HFF-Myc (cell line): ENCODE results near the gene VSNL1.

Experiments
- DNase-seq: peaks from one replicate; pipeline ENCODE4 v3.0.0-alpha.2; 2011; ENCODE audit warnings: low read depth; ENCODE audit errors: extremely low read depth
- H3K4me3 ChIP-seq: replicated peaks from 2 replicates; pipeline ENCODE4 v1.5.1; 2011; ENCODE audit warnings: low read depth, mild to moderate bottlenecking, control low read depth, low read length
- CTCF ChIP-seq: IDR thresholded peaks from 2 replicates; pipeline ENCODE4 v1.5.1; 2012; ENCODE audit warnings: mild to moderate bottlenecking, low read depth, low read length, control low read depth; ENCODE audit errors: missing control alignments

The VSNL1 gene

GRCh38 chr2:17625446-17625845 is 85.0 kb downstream of the VSNL1 start:
- DNase-seq = no peak
- TF ChIP-seq CTCF = no peak
- H3K4me3 ChIP-seq = no peak overlapping the region

GRCh38 chr2:17626986-17627385 is 86.5 kb downstream of the VSNL1 start:
- no peak for TF ChIP-seq CTCF
- H3K4me3 ChIP-seq = no peak overlapping the region
- DNase-seq = no peak

- DNase-seq = no peak
- no peak overlapping the region for H3K4me3 ChIP-seq
- no peak for TF ChIP-seq CTCF
Measured at GRCh38 chr2:17627434-17627833, 86.9 kb downstream of the VSNL1 start.

- TF ChIP-seq CTCF = no peak
- DNase-seq = no peak
Measured at GRCh38 chr2:17628349-17629261, 88.1 kb downstream of the VSNL1 start.

GRCh38 chr2:17630089-17630488 is 89.6 kb downstream of the VSNL1 start:
- no peak for DNase-seq
- TF ChIP-seq CTCF = no peak
- no peak overlapping the region for H3K4me3 ChIP-seq

More at GRCh38 chr2:17628349-17629261, 88.1 kb downstream of the VSNL1 start:
- H3K4me3 ChIP-seq = no peak overlapping the region

DNA sequence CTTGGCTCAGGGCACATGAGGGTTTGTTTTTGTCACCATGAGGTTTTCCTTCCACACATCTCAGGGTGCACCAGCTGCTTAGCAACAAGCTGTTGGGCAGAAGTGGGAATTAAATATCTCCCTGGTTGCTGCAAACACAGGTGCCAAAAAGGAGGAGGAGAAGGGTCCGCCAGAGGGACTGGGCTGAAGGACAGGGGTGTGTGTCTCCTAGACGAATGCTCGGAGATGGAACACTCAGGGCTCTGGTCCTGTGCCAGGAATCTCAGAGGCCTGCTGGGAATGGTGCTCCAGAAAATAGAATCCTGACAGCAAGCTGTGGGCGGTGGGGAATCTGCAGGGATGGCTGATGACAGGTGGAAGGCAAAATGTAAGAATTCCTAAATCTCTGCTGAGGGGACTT is 94.5 kb downstream of the VSNL1 start:
- DNase-seq = no peak
- no peak for TF ChIP-seq CTCF

More for the DNA sequence above, 94.5 kb downstream of the VSNL1 start:
- no peak overlapping the region for H3K4me3 ChIP-seq
